ENCODE measurements around the gene FAM50A. TPM values are rescaled to one million over a fixed set of nuclear protein-coding genes. Genes with fewer than 3 reads are reported as not detected.
A peak's percentile ranks its signal among the peaks of the same experiment; 100 is the strongest.

FAM50A gene
- total RNA-seq, 1 donor from 2014 or later: 48.4 TPM

GRCh38 chrX:154458954-154459778 lies 15.2 kb downstream of the FAM50A start:
- peak; percentile 89 for ATAC-seq
- DNase-seq: peak; percentile 73
- intact Hi-C loops (cut with micrococcal nuclease): no loop called here

- ATAC-seq: peak; percentile 7
- DNase-seq: no peak
- intact Hi-C loops (cut with micrococcal nuclease): no loop called here
Observed at GRCh38 chrX:154459832-154460231, 15.9 kb downstream of the FAM50A start.

DNA sequence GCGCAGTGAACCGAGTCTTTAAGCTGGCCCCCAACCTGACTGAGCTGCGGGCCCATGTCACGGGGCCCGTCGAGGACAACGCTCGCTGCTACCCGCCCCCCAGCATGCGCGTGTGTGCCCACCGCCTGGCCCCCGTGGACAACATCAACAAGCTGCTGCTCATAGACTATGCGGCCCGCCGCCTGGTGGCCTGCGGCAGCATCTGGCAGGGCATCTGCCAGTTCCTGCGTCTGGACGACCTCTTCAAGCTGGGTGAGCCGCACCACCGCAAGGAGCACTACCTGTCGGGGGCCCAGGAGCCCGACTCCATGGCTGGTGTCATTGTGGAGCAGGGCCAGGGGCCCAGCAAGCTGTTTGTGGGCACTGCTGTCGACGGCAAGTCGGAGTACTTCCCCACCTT lies 16.4 kb downstream of the FAM50A start:
- DNase-seq: no peak
- intact Hi-C loops (cut with micrococcal nuclease): no loop called here
- no peak for ATAC-seq

- intact Hi-C loops (cut with micrococcal nuclease): no loop called here
- no peak for DNase-seq
- no peak for ATAC-seq
Observed at GRCh38 chrX:154462396-154462795, 18.5 kb downstream of the FAM50A start.

DNA sequence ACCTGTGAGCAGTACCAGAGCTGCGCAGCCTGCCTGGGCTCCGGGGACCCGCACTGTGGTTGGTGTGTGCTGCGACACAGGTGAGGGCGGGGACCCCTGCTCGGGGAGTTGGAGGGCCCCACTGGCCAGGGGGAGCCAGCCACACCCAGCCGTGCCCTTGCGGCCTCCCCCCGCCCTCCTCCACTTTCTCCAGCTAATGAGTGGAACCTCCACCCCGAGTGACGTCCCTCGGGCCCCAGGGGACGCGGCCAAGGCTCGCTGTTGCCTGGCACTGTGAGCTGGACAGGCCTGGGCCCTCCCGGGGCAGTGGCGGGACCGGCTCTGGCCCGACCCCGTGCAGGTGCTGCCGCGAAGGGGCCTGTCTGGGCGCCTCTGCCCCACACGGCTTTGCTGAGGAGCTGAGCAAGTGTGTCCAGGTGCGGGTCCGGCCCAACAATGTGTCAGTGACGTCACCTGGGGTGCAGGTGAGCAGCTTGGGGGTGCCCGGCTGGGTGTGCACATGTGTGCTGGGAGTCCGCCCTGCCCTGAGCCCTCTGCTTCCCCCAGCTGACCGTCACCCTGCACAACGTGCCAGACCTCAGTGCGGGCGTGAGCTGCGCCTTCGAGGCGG lies 19.8 kb downstream of the FAM50A start:
- no peak for DNase-seq
- intact Hi-C loops (cut with micrococcal nuclease): no loop called here

GRCh38 chrX:154464806-154465365 lies 20.9 kb downstream of the FAM50A start:
- intact Hi-C loops (cut with micrococcal nuclease): no loop called here
- DNase-seq (no peak), ATAC-seq (no peak)

More for the DNA sequence above, 19.8 kb downstream of the FAM50A start:
- ATAC-seq: no peak

DNA sequence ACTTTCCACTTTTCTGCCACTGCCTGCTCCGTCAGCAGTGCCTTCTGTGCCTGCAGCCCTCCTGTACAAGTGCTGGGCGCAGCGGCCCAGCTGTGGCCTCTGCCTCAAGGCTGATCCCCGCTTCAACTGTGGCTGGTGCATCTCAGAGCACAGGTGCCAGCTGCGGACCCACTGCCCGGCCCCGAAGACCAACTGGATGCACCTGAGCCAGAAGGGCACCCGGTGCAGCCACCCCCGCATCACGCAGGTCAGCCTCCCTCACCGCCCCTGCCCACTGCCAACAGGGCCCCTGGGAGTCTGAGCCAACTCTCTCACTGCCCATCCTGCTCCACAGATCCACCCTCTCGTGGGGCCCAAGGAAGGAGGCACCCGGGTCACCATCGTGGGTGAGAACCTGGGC lies 21.7 kb downstream of the FAM50A start:
- ATAC-seq (no peak), DNase-seq (no peak)
- intact Hi-C loops (cut with micrococcal nuclease): no loop called here

- no peak for ATAC-seq
- intact Hi-C loops (cut with micrococcal nuclease): no loop called here
- DNase-seq: no peak
Observed at GRCh38 chrX:154466036-154466435, 22.1 kb downstream of the FAM50A start.

- DNase-seq (no peak), ATAC-seq (no peak)
- intact Hi-C loops (cut with micrococcal nuclease): no loop called here
Observed at GRCh38 chrX:154466907-154467306, 23.0 kb downstream of the FAM50A start.

DNA sequence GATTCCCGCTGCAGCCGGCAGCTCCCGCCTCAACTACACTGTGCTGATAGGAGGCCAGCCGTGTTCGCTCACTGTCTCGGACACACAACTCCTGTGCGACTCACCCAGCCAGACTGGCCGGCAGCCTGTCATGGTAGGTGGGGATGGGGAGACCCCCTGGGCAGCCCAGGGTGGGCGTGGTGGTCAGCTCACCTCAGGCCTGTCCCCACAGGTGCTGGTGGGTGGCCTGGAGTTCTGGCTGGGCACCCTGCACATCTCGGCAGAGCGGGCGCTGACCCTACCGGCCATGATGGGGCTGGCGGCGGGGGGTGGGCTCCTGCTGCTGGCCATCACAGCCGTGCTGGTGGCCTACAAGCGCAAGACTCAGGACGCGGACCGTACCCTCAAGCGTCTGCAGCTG lies 23.6 kb downstream of the FAM50A start:
- no peak for ATAC-seq
- intact Hi-C loops (cut with micrococcal nuclease): no loop called here

GRCh38 chrX:154468217-154468616 lies 24.3 kb downstream of the FAM50A start:
- no peak for DNase-seq
- no peak for ATAC-seq
- intact Hi-C loops (cut with micrococcal nuclease): no loop called here

More for the DNA sequence above, 23.6 kb downstream of the FAM50A start:
- DNase-seq: no peak

DNA sequence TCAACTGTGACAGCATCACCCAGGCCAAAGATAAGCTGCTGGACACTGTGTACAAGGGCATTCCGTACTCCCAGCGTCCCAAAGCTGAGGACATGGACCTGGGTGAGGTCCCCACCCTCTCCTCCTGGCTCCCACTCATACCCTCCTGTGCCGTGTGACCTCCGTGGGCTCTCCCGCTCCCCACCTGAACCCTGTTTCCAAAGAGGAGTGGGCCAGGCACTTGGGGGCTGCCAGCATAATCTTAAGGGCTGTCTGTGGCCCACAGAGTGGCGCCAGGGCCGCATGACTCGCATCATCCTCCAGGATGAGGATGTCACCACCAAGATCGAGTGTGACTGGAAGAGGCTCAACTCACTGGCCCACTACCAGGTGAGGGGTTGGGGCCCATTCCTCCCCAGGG lies 25.2 kb downstream of the FAM50A start:
- ATAC-seq: no peak

DNA sequence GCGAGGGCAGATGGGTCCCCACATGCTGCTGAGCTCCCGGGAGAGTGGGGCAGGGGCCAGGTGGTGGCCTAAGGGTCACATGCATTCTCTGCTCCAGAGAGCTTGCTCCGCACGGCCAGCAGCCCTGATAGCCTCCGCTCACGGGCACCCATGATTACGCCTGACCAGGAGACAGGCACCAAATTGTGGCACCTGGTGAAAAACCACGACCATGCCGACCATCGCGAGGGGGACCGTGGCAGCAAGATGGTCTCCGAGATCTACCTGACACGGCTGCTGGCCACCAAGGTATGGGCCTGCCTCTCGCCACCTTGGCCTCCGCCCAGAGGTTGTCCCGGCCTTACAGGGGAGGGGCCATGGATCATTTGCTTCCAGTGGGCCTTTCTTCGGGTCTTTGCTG lies 25.9 kb downstream of the FAM50A start:
- intact Hi-C loops (cut with micrococcal nuclease): no loop called here
- ATAC-seq (no peak), DNase-seq (no peak)

More for the DNA sequence above, 25.2 kb downstream of the FAM50A start:
- no peak for DNase-seq
- intact Hi-C loops (cut with micrococcal nuclease): no loop called here

DNA sequence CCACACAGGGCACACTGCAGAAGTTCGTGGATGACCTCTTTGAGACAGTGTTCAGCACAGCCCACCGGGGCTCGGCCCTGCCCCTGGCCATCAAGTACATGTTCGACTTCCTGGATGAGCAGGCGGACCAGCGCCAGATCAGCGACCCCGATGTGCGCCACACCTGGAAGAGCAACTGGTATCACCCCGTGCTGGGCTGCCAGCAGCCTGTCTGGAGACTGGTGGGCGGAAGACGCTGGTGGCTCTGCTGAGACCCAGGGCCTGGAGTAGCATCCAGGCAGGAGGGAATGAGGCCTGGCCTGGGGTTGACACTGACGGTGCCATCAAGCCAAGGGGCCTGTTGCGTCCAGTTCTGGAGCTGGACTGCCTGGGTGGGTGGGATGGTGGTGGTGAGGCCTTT lies 26.5 kb downstream of the FAM50A start:
- no peak for ATAC-seq
- intact Hi-C loops (cut with micrococcal nuclease): no loop called here
- no peak for DNase-seq

GRCh38 chrX:154470914-154471568 lies 27.1 kb downstream of the FAM50A start:
- DNase-seq (peak; percentile 15), ATAC-seq (no peak)
- intact Hi-C loops (cut with micrococcal nuclease): no loop called here

DNA sequence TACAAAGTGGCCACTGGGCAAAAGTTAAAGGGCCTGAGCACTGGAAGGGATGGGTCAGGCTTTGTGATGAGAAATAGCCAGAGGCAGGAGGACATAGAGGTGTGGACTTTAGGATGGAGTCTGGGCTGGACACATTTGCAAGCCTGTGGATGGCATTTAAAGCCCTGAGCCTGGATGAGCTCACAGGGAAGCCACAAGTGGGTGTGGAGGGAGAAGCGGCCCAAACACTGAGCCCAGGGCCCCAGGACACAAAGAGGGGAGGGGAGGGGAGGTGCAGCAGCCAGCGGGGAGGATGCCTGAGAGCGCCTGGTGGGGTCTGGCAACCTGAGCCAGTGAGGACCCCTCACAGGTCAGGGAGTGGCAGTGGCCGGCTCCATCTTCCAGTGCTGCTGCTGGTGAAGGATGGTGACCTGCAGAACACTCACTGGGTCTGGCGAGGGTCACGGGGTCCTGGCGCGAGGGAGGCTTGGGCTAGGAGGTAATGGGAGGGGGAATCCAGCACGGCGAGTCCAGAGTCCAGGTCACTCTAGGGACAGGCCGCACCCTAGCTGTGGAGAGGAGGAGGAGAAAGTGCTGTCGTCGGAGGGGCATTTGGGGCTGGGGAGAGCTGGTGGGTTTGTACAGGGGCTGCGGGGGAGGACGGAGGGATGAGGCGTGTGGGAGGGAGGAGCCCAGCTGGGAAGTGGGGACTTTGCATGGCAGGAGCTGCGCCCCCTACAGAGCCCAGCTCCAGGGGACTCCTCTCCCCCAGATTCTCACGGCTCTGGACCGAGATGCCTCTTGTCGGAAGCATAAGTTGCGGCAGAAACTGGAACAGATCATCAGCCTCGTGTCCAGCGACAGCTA lies 28.1 kb downstream of the FAM50A start:
- DNase-seq (peak; percentile 9), ATAC-seq (no peak)
- intact Hi-C loops (cut with micrococcal nuclease): no loop called here

DNA sequence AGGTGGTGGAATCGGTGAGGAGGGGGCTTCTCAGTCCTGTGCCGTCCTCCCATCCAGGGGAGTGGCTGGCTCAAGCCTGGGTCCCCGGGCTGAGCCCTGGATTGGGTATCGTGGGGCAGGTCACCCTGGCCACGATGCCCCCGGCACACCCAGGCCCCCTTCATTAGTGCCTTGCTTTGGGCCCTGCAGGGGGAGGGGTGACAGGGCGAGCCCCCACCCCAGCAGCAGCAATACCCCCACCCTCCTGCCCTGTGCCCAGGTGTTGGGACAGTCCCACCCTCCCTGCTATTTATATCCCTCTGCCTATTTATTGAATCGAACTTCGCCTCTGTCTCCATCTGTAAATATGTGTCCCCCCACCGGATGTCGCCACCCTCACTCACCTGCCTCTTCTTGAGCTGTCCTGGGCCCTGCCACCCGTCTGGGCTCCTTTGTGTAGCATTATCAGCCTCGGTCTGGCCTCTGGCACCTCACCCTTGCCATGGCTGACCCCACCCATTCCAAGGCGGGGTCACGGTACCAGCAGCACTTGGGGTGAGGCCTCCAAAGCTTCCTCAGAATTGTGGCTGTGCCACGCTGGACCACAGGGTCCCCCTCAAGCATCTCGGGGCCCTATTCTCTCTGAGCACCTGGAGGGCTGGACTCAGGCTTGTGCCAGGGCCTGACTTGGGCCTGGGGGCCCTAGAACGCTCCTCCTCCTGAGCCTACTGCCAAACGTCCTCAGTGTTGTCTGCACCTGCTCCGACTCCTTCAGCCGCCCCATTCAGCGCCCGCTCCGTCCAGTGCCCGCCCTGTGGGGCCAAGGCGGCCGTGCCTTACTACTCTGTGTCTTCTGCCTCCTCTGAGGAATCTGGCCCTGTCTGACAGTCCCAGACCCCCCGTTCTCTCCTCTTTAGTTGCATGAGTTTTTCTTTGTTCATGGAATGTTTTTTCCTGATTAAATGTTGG lies 29.0 kb downstream of the FAM50A start:
- ATAC-seq (no peak), DNase-seq (peak; percentile 23)
- intact Hi-C loops (cut with micrococcal nuclease): no loop called here

DNA sequence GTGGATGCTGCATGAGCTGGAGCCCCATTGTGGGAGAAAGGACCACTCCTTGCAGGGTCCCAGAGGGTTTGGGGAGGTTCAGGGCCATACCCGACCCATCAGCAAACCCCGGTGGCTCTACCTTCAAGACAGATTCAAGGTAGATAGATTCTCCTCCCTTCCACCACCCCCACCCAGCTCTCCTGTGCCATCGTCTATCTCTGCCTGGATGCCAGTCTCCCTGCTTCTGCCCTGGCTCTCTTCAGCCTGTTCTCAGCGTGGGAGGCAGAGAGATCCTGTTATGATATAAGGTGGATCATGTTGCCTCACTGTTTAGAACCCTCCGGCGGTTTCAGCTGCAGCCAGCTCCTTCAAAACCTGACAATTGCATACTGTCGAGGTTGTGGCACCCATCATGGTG lies 29.7 kb downstream of the FAM50A start:
- no peak for ATAC-seq
- DNase-seq: peak; percentile 9
- intact Hi-C loops (cut with micrococcal nuclease): no loop called here

Data from left ventricle myocardium superior (tissue), 1 donor.